Ishikawa (cell line): Measurements from ENCODE around the gene ZCCHC7.

Experiments
- CREB1 ChIP-seq: IDR thresholded peaks from 2 replicates; pipeline ENCODE4 v1.6.1; 2012; ENCODE audit warnings: low read depth
- EP300 ChIP-seq: IDR thresholded peaks from 2 replicates; pipeline ENCODE4 v1.6.1; 2012; ENCODE audit warnings: borderline replicate concordance
- TEAD4 ChIP-seq: IDR thresholded peaks from 2 replicates; pipeline ENCODE4 v1.6.1; 2012
- TF ChIP-seq, protein P1 (sequence below): IDR thresholded peaks from 2 replicates; pipeline ENCODE4 v1.6.1; 2012

DNA sequence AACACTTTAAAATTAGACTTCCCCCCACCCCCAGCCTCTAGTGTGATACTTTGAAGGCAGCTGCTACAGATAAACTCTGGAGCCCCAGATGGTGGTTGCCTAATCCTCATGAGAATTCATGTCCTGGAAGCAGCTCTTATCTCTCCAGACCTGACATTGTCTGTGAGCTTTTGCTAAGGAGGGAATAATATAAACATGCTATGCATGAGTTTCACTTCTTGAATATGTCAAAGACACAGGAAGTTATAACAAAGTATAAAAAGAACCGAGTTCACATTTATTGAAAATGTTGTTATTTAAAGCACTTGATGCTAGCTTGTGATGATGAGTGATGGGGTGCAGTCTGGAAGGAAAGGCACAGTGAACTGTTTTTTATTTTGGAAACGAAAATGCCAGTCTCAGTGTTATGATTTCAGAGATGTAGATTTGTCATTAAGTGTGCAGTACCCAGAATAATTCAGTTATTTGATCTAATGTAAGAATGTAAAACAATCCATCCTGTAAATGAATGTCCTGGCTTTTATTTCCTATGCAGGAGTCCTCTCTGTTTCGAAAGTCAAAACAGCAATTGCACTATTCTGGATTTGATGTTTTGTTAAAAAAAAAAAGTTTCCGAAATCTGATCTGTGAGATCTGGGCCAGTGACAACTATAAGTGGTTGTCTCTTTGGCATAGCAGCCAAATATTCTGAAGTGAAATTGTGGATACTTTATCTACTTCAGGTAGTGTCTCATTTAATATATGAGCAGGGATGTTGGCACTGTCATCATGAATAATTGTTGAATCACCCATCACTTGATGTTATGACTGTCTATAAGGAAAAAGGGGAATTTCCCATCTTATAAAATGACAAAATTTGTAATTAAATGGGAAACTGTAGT, 77.0 kb downstream of the ZCCHC7 start:
- TF ChIP-seq, protein P1, sequence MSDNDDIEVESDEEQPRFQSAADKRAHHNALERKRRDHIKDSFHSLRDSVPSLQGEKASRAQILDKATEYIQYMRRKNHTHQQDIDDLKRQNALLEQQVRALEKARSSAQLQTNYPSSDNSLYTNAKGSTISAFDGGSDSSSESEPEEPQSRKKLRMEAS, result no peak
- TF ChIP-seq TEAD4 (no peak), EP300 (no peak), CREB1 (no peak)
